Loucy (cell line): ENCODE results near the gene WNK2.

Experiments used
- H2AFZ ChIP-seq: fragments of 200-600 bp; sonication (generic); 2 replicates; pipeline ENCODE4 v1.6.0; 2016; ENCODE audit warnings: antibody characterized with exemption, mild to moderate bottlenecking, low read length, moderate library complexity
- H3F3A ChIP-seq: fragments of 200-600 bp; 2 replicates; pipeline ENCODE4 v1.6.0; 2016; ENCODE audit warnings: antibody characterized with exemption, low read depth, mild to moderate bottlenecking
- H3K27me3 ChIP-seq: fragments of 200-600 bp; sonication (generic); 2 replicates; pipeline ENCODE4 v1.6.1; 2014; ENCODE audit warnings: low read length, mild to moderate bottlenecking; ENCODE audit not compliant: insufficient read depth, poor library complexity, severe bottlenecking
- H3K36me3 ChIP-seq: fragments of 200-600 bp; sonication (generic); 2 replicates; pipeline ENCODE4 v1.6.1; 2016; ENCODE audit warnings: low read length; ENCODE audit not compliant: insufficient read depth
- H3K4me1 ChIP-seq: fragments of 200-600 bp; sonication (generic); 2 replicates; pipeline ENCODE4 v1.5.1; 2014; ENCODE audit warnings: low read length, mild to moderate bottlenecking; ENCODE audit not compliant: insufficient read depth, poor library complexity, severe bottlenecking
- H3K4me2 ChIP-seq: fragments of 200-600 bp; sonication (generic); 2 replicates; pipeline ENCODE4 v1.6.0; 2014; ENCODE audit warnings: antibody characterized with exemption, low read length, low read depth, mild to moderate bottlenecking; ENCODE audit not compliant: poor library complexity, severe bottlenecking
- H3K4me3 ChIP-seq: fragments of 200-600 bp; sonication (generic); 2 replicates; pipeline ENCODE4 v1.5.1; 2014; ENCODE audit warnings: low read length, mild to moderate bottlenecking, mixed read lengths; ENCODE audit not compliant: poor library complexity, severe bottlenecking
- H3K79me2 ChIP-seq: fragments of 200-600 bp; sonication (generic); 2 replicates; pipeline ENCODE4 v1.6.1; 2014; ENCODE audit warnings: low read length; ENCODE audit not compliant: insufficient read depth
- H3K9ac ChIP-seq: fragments of 200-600 bp; sonication (generic); 2 replicates; pipeline ENCODE4 v1.6.0; 2014; ENCODE audit warnings: mild to moderate bottlenecking, low read depth, low read length, moderate library complexity; ENCODE audit not compliant: poor library complexity, severe bottlenecking
- H3K9me2 ChIP-seq: fragments of 200-600 bp; sonication (generic); replicated peaks from 2 replicates; pipeline ENCODE4 v1.6.1; 2016; ENCODE audit warnings: low read depth, low read length, mixed read lengths
- H3K9me3 ChIP-seq: fragments of 200-600 bp; sonication (generic); 2 replicates; pipeline ENCODE4 v1.6.1; 2014; ENCODE audit warnings: mild to moderate bottlenecking, antibody characterized with exemption, low read length, low read depth; ENCODE audit not compliant: insufficient read depth
- H4K20me1 ChIP-seq: fragments of 200-600 bp; sonication (generic); 2 replicates; pipeline ENCODE4 v1.6.0; 2014; ENCODE audit warnings: antibody characterized with exemption, low read length, mild to moderate bottlenecking; ENCODE audit not compliant: insufficient read depth, poor library complexity, severe bottlenecking
- CTCF ChIP-seq: fragments of 200-600 bp; sonication (generic); conservative IDR thresholded peaks from 2 replicates; pipeline ENCODE4 v1.5.1; 2014; ENCODE audit warnings: mild to moderate bottlenecking, antibody characterized with exemption, low read length
- EZH2phosphoT487 ChIP-seq: fragments of 200-600 bp; IDR thresholded peaks from 2 replicates; pipeline ENCODE4 v1.6.1; 2018; ENCODE audit warnings: antibody characterized with exemption, mild to moderate bottlenecking, moderate library complexity, borderline replicate concordance

Gene WNK2

GRCh38 chr9:93304574-93305496 lies 120.9 kb downstream of the WNK2 start:
- no peak overlapping the region for H3K9ac ChIP-seq
- no peak for TF ChIP-seq EZH2phosphoT487
- TF ChIP-seq CTCF = peak; percentile 48

GRCh38 chr9:93305497-93306020 lies 121.6 kb downstream of the WNK2 start:
- no peak for TF ChIP-seq CTCF
- TF ChIP-seq EZH2phosphoT487 = no peak
- no peaks in the 10 kb centered on the region for H3K27me3 ChIP-seq
- no peaks in the 10 kb centered on the region for H3K4me1 ChIP-seq
- no peak overlapping the region for H3K4me2 ChIP-seq
- no peaks in the 10 kb centered on the region for H3K9me2 ChIP-seq
- H3K9me3 ChIP-seq = no peaks in the 10 kb centered on the region
- H3K9ac ChIP-seq = no peak overlapping the region
- no peak overlapping the region for H3K4me3 ChIP-seq
- no peaks in the 10 kb centered on the region for H3K79me2 ChIP-seq
- no peaks in the 10 kb centered on the region for H4K20me1 ChIP-seq
- H3K36me3 ChIP-seq = no peaks in the 10 kb centered on the region
- no peak overlapping the region for H2AFZ ChIP-seq
- H3F3A ChIP-seq = no peaks in the 10 kb centered on the region

More at GRCh38 chr9:93304574-93305496, 120.9 kb downstream of the WNK2 start:
- H4K20me1 ChIP-seq = no peaks in the 10 kb centered on the region
- H3F3A ChIP-seq = no peaks in the 10 kb centered on the region
- no peaks in the 10 kb centered on the region for H3K79me2 ChIP-seq
- no peaks in the 10 kb centered on the region for H3K27me3 ChIP-seq
- H3K4me2 ChIP-seq = no peak overlapping the region
- no peaks in the 10 kb centered on the region for H3K4me1 ChIP-seq
- H3K36me3 ChIP-seq = no peaks in the 10 kb centered on the region
- no peaks in the 10 kb centered on the region for H3K9me3 ChIP-seq
- H3K4me3 ChIP-seq = no peak overlapping the region
- no peaks in the 10 kb centered on the region for H3K9me2 ChIP-seq
- no peak overlapping the region for H2AFZ ChIP-seq

- Histone ChIP-seq H3K4me3 (no peak overlapping the region), H2AFZ (no peak overlapping the region), H3K9ac (no peak overlapping the region), H3K36me3 (no peaks in the 10 kb centered on the region), H3K79me2 (no peaks in the 10 kb centered on the region), H3K9me2 (no peaks in the 10 kb centered on the region), H3K27me3 (no peaks in the 10 kb centered on the region), H3F3A (no peaks in the 10 kb centered on the region), H4K20me1 (no peaks in the 10 kb centered on the region), H3K4me1 (no peaks in the 10 kb centered on the region), H3K9me3 (no peaks in the 10 kb centered on the region), H3K4me2 (no peak overlapping the region)
- no peak for TF ChIP-seq CTCF
- TF ChIP-seq EZH2phosphoT487 = no peak
Measured at GRCh38 chr9:93306081-93306480, 122.1 kb downstream of the WNK2 start.
